EH (cell line): ENCODE results near the gene ISCU.
"Not testable (repeated sequence)": the region's sequence is repeated elsewhere in the genome, so short reads cannot be mapped to it uniquely, and the experiment has no call there.

ENCODE experiments used
- DNase-seq: peaks from one replicate; pipeline ENCODE4 v3.0.0-alpha.2; 2015; ENCODE audit warnings: low read depth

ISCU gene

GRCh38 chr12:108570743-108571608 lies 8.6 kb downstream of the ISCU start:
- DNase-seq = peak; percentile 68

GRCh38 chr12:108571609-108572165 lies 9.3 kb downstream of the ISCU start:
- no peak for DNase-seq

GRCh38 chr12:108572166-108572790 lies 9.9 kb downstream of the ISCU start:
- DNase-seq = no peak

- peak; percentile 29 for DNase-seq
These were observed 10.9 kb downstream of the ISCU start for GRCh38 chr12:108573317-108573716.

GRCh38 chr12:108574276-108574675 lies 11.9 kb downstream of the ISCU start:
- DNase-seq = not testable (repeated sequence)

- no peak for DNase-seq
These were observed 13.0 kb downstream of the ISCU start for GRCh38 chr12:108575199-108575912.

GRCh38 chr12:108576660-108577234 lies 14.4 kb downstream of the ISCU start:
- DNase-seq = peak; percentile 57

GRCh38 chr12:108577458-108577857 lies 15.1 kb downstream of the ISCU start:
- DNase-seq = no peak

GRCh38 chr12:108578264-108578663 lies 15.9 kb downstream of the ISCU start:
- DNase-seq = no peak

GRCh38 chr12:108578813-108579212 lies 16.4 kb downstream of the ISCU start:
- no peak for DNase-seq

- peak; percentile 32 for DNase-seq
These were observed 18.1 kb downstream of the ISCU start for GRCh38 chr12:108580531-108580930.

GRCh38 chr12:108581311-108582227 lies 19.2 kb downstream of the ISCU start:
- DNase-seq = no peak

- no peak for DNase-seq
These were observed 20.1 kb downstream of the ISCU start for GRCh38 chr12:108582509-108582908.

- DNase-seq = no peak
These were observed 20.8 kb downstream of the ISCU start for GRCh38 chr12:108582978-108583770.

GRCh38 chr12:108583991-108584390 lies 21.6 kb downstream of the ISCU start:
- no peak for DNase-seq

- DNase-seq = no peak
These were observed 22.2 kb downstream of the ISCU start for GRCh38 chr12:108584456-108585065.

- DNase-seq = no peak
These were observed 23.5 kb downstream of the ISCU start for GRCh38 chr12:108585864-108586263.

- DNase-seq = no peak
These were observed 23.9 kb downstream of the ISCU start for GRCh38 chr12:108586306-108586705.

- DNase-seq = no peak
These were observed 25.4 kb downstream of the ISCU start for GRCh38 chr12:108587826-108588225.
